Measurements from ENCODE around the gene ABCA1.
"Not testable (repeated sequence)": the region's sequence is repeated elsewhere in the genome, so short reads cannot be mapped to it uniquely, and the experiment has no call there.

The ABCA1 gene

GRCh38 chr9:104927912-104928740 lies at the start of gene ABCA1:
Gene ABCA1 (minus strand): TSS chr9:104928155. CDS start chr9:104903679, 24,476 bp downstream.
- Histone ChIP-seq H3K9ac (ENCODE audit: low read length) (peak within 1 kb of the TSS; percentile 75), H3K9me3 (ENCODE audit: control insufficient read depth, low read length) (no peaks in the 10 kb centered on the region), H3K27me3 (ENCODE audit: control insufficient read depth, insufficient read depth, low read length) (no peaks in the 10 kb centered on the region), H3K4me3 (ENCODE audit: low read length) (peak within 1 kb of the TSS; percentile 82), H3K36me3 (ENCODE audit: control insufficient read depth, insufficient read depth, low read length) (no peaks in the 10 kb centered on the region), H3K4me1 (ENCODE audit: control insufficient read depth, insufficient read depth, low read length) (no peaks in the 10 kb centered on the region)

GRCh38 chr9:104977580-104977979 lies 49.6 kb upstream of the ABCA1 start:
- H3K27me3 ChIP-seq (ENCODE audit: control insufficient read depth, insufficient read depth, low read length) = no peaks in the 10 kb centered on the region
- no peaks in the 10 kb centered on the region for H3K9me3 ChIP-seq (ENCODE audit: control insufficient read depth, low read length)
- no peak overlapping the region for H3K4me3 ChIP-seq (ENCODE audit: low read length)
- no peak overlapping the region for H3K9ac ChIP-seq (ENCODE audit: low read length)
- H3K36me3 ChIP-seq (ENCODE audit: control insufficient read depth, insufficient read depth, low read length) = no peaks in the 10 kb centered on the region
- H3K4me1 ChIP-seq (ENCODE audit: control insufficient read depth, insufficient read depth, low read length) = no peaks in the 10 kb centered on the region

- Histone ChIP-seq H3K4me1 (ENCODE audit: control insufficient read depth, insufficient read depth, low read length) (no peaks in the 10 kb centered on the region), H3K9me3 (ENCODE audit: control insufficient read depth, low read length) (no peaks in the 10 kb centered on the region), H3K36me3 (ENCODE audit: control insufficient read depth, insufficient read depth, low read length) (no peaks in the 10 kb centered on the region), H3K27me3 (ENCODE audit: control insufficient read depth, insufficient read depth, low read length) (no peaks in the 10 kb centered on the region), H3K4me3 (ENCODE audit: low read length) (no peak overlapping the region), H3K9ac (ENCODE audit: low read length) (no peak overlapping the region)
Observed at GRCh38 chr9:104977168-104977567, 49.2 kb upstream of the ABCA1 start.

- H3K9ac ChIP-seq (ENCODE audit: low read length) = not testable (repeated sequence)
Observed at GRCh38 chr9:104975966-104976595, 48.1 kb upstream of the ABCA1 start.

GRCh38 chr9:104974053-104974962 lies 46.4 kb upstream of the ABCA1 start:
- H3K27me3 ChIP-seq (ENCODE audit: control insufficient read depth, insufficient read depth, low read length) = no peaks in the 10 kb centered on the region

More at GRCh38 chr9:104975966-104976595, 48.1 kb upstream of the ABCA1 start:
- not testable (repeated sequence) for H3K36me3 ChIP-seq (ENCODE audit: control insufficient read depth, insufficient read depth, low read length); H3K4me3 ChIP-seq (ENCODE audit: low read length); H3K4me1 ChIP-seq (ENCODE audit: control insufficient read depth, insufficient read depth, low read length); H3K27me3 ChIP-seq (ENCODE audit: control insufficient read depth, insufficient read depth, low read length); H3K9me3 ChIP-seq (ENCODE audit: control insufficient read depth, low read length)

GRCh38 chr9:104972242-104972866 lies 44.4 kb upstream of the ABCA1 start:
- no peak overlapping the region for H3K9ac ChIP-seq (ENCODE audit: low read length)
- no peaks in the 10 kb centered on the region for H3K36me3 ChIP-seq (ENCODE audit: control insufficient read depth, insufficient read depth, low read length)
- peaks cover 4% of the 10 kb centered on the region for H3K4me1 ChIP-seq (ENCODE audit: control insufficient read depth, insufficient read depth, low read length)
- no peaks in the 10 kb centered on the region for H3K9me3 ChIP-seq (ENCODE audit: control insufficient read depth, low read length)
- H3K27me3 ChIP-seq (ENCODE audit: control insufficient read depth, insufficient read depth, low read length) = no peaks in the 10 kb centered on the region
- H3K4me3 ChIP-seq (ENCODE audit: low read length) = no peak overlapping the region

More at GRCh38 chr9:104974053-104974962, 46.4 kb upstream of the ABCA1 start:
- H3K4me3 ChIP-seq (ENCODE audit: low read length) = no peak overlapping the region
- H3K9ac ChIP-seq (ENCODE audit: low read length) = no peak overlapping the region
- no peaks in the 10 kb centered on the region for H3K36me3 ChIP-seq (ENCODE audit: control insufficient read depth, insufficient read depth, low read length)
- H3K9me3 ChIP-seq (ENCODE audit: control insufficient read depth, low read length) = no peaks in the 10 kb centered on the region
- H3K4me1 ChIP-seq (ENCODE audit: control insufficient read depth, insufficient read depth, low read length) = no peaks in the 10 kb centered on the region

GRCh38 chr9:104971511-104971910 lies 43.6 kb upstream of the ABCA1 start:
- H3K4me1 ChIP-seq (ENCODE audit: control insufficient read depth, insufficient read depth, low read length) = peaks cover 4% of the 10 kb centered on the region
- no peak overlapping the region for H3K4me3 ChIP-seq (ENCODE audit: low read length)
- H3K9me3 ChIP-seq (ENCODE audit: control insufficient read depth, low read length) = no peaks in the 10 kb centered on the region
- no peaks in the 10 kb centered on the region for H3K27me3 ChIP-seq (ENCODE audit: control insufficient read depth, insufficient read depth, low read length)
- H3K9ac ChIP-seq (ENCODE audit: low read length) = no peak overlapping the region
- H3K36me3 ChIP-seq (ENCODE audit: control insufficient read depth, insufficient read depth, low read length) = no peaks in the 10 kb centered on the region

GRCh38 chr9:104970271-104970987 lies 42.5 kb upstream of the ABCA1 start:
- Histone ChIP-seq H3K9me3 (ENCODE audit: control insufficient read depth, low read length) (no peaks in the 10 kb centered on the region), H3K4me3 (ENCODE audit: low read length) (no peak overlapping the region), H3K9ac (ENCODE audit: low read length) (no peak overlapping the region), H3K36me3 (ENCODE audit: control insufficient read depth, insufficient read depth, low read length) (no peaks in the 10 kb centered on the region), H3K27me3 (ENCODE audit: control insufficient read depth, insufficient read depth, low read length) (no peaks in the 10 kb centered on the region), H3K4me1 (ENCODE audit: control insufficient read depth, insufficient read depth, low read length) (peaks cover 4% of the 10 kb centered on the region)

- Histone ChIP-seq H3K9ac (ENCODE audit: low read length) (no peak overlapping the region), H3K36me3 (ENCODE audit: control insufficient read depth, insufficient read depth, low read length) (no peaks in the 10 kb centered on the region), H3K4me3 (ENCODE audit: low read length) (no peak overlapping the region), H3K4me1 (ENCODE audit: control insufficient read depth, insufficient read depth, low read length) (peaks cover 4% of the 10 kb centered on the region), H3K27me3 (ENCODE audit: control insufficient read depth, insufficient read depth, low read length) (no peaks in the 10 kb centered on the region), H3K9me3 (ENCODE audit: control insufficient read depth, low read length) (no peaks in the 10 kb centered on the region)
Observed at GRCh38 chr9:104969116-104969515, 41.2 kb upstream of the ABCA1 start.

- Histone ChIP-seq H3K27me3 (ENCODE audit: control insufficient read depth, insufficient read depth, low read length) (no peaks in the 10 kb centered on the region), H3K36me3 (ENCODE audit: control insufficient read depth, insufficient read depth, low read length) (no peaks in the 10 kb centered on the region), H3K9ac (ENCODE audit: low read length) (peak overlapping the region; percentile 77), H3K4me3 (ENCODE audit: low read length) (peak overlapping the region; percentile 66), H3K9me3 (ENCODE audit: control insufficient read depth, low read length) (no peaks in the 10 kb centered on the region), H3K4me1 (ENCODE audit: control insufficient read depth, insufficient read depth, low read length) (peaks cover 4% of the 10 kb centered on the region)
Observed at GRCh38 chr9:104968025-104968982, 40.3 kb upstream of the ABCA1 start.

Data from mucosa of stomach (tissue), 1 donor.